Liver (tissue), 9 donors: Measurements from ENCODE around the gene TOM1L2. TPM values are rescaled to one million over a fixed set of nuclear protein-coding genes. Genes with fewer than 3 reads are reported as not detected.

ENCODE experiments used
- DNase-seq: peaks from one replicate; pipeline ENCODE4 v3.0.0-alpha.2; 2017; ENCODE audit warnings: low spot score
- H3K27ac ChIP-seq, 2 donors: one replicate each; pipeline ENCODE4 v1.7.0; 2013; ENCODE audit warnings: inconsistent platforms in 2 of 2, low read length in 2 of 2, control low read depth in 1 of 2, low read depth in 1 of 2, mild to moderate bottlenecking in 1 of 2
- H3K27me3 ChIP-seq, 4 donors: one replicate each; pipeline versions ENCODE4 v1.6.1 to v1.7.0; 2013; ENCODE audit warnings: low read length in 3 of 4, inconsistent platforms in 1 of 4, mild to moderate bottlenecking in 1 of 4, moderate library complexity in 1 of 4; ENCODE audit not compliant: control insufficient read depth in 4 of 4, insufficient read depth in 4 of 4
- H3K36me3 ChIP-seq, 4 donors: one replicate each; pipeline versions ENCODE4 v1.6.1 to v1.7.0; 2013; ENCODE audit warnings: low read length in 3 of 4, mild to moderate bottlenecking in 3 of 4, low read depth in 1 of 4, moderate library complexity in 1 of 4; ENCODE audit not compliant: control insufficient read depth in 4 of 4, insufficient read depth in 3 of 4
- H3K4me1 ChIP-seq, 4 donors: one replicate each; pipeline versions ENCODE4 v1.6.1 to v1.7.0; 2013; ENCODE audit warnings: low read length in 3 of 4, mild to moderate bottlenecking in 3 of 4, moderate library complexity in 1 of 4; ENCODE audit not compliant: control insufficient read depth in 4 of 4, insufficient read depth in 4 of 4
- H3K4me3 ChIP-seq, 3 donors: one replicate each; pipeline versions ENCODE4 v1.6.1 to v1.7.0; 2013; ENCODE audit warnings: low read length in 3 of 3, control low read depth in 1 of 3, low read depth in 1 of 3, mild to moderate bottlenecking in 1 of 3
- H3K9ac ChIP-seq, 2 donors: one replicate each; pipeline ENCODE4 v1.7.0; 2013; ENCODE audit warnings: low read length in 2 of 2, mild to moderate bottlenecking in 2 of 2, moderate library complexity in 2 of 2, control low read depth in 1 of 2, low read depth in 1 of 2
- H3K9me3 ChIP-seq, 4 donors: one replicate each; pipeline versions ENCODE4 v1.6.1 to v1.7.0; 2013; ENCODE audit warnings: low read length in 3 of 4; ENCODE audit not compliant: control insufficient read depth in 4 of 4
- ATF3 ChIP-seq: IDR thresholded peaks from 2 replicates; pipeline ENCODE4 v1.6.1; 2016; ENCODE audit warnings: antibody characterized with exemption
- CTCF ChIP-seq: fragments of 150-350 bp; IDR thresholded peaks from 2 replicates; pipeline ENCODE4 v1.5.1; 2017; ENCODE audit warnings: improper control_type of control experiment, low read depth, low read length; ENCODE audit not compliant: missing input control
- EGR1 ChIP-seq, 2 donors: IDR thresholded peaks; 2 replicates each; pipeline ENCODE4 v1.6.1; 2016 to 2018; ENCODE audit warnings: antibody characterized with exemption in 2 of 2, low read depth in 2 of 2
- FOXA1 ChIP-seq: IDR thresholded peaks from 2 replicates; pipeline ENCODE4 v1.6.1; 2016; ENCODE audit warnings: antibody characterized with exemption
- GABPA ChIP-seq, 2 donors: IDR thresholded peaks in 1 of 2; conservative IDR thresholded peaks in 1 of 2; 2 replicates each; pipeline ENCODE4 v1.6.1; 2016; ENCODE audit warnings: antibody characterized with exemption in 2 of 2, mild to moderate bottlenecking in 1 of 2, moderate library complexity in 1 of 2
- HNF4A ChIP-seq, 2 donors: conservative IDR thresholded peaks; 2 replicates each; pipeline ENCODE4 v1.6.1; 2016; ENCODE audit warnings: antibody characterized with exemption in 2 of 2, mild to moderate bottlenecking in 2 of 2
- HNF4G ChIP-seq: IDR thresholded peaks from 2 replicates; pipeline ENCODE4 v1.6.1; 2016; ENCODE audit warnings: antibody characterized with exemption
- JUND ChIP-seq, 2 donors: IDR thresholded peaks; 2 replicates each; pipeline ENCODE4 v1.6.1; 2016; ENCODE audit warnings: antibody characterized with exemption in 2 of 2
- MAX ChIP-seq: IDR thresholded peaks from 2 replicates; pipeline ENCODE4 v1.6.1; 2016; ENCODE audit warnings: antibody characterized with exemption
- NR2F2 ChIP-seq: IDR thresholded peaks from 2 replicates; pipeline ENCODE4 v1.6.1; 2016; ENCODE audit warnings: antibody characterized with exemption
- REST ChIP-seq: IDR thresholded peaks from 2 replicates; pipeline ENCODE4 v1.6.1; 2016; ENCODE audit warnings: antibody characterized with exemption, mild to moderate bottlenecking
- RXRA ChIP-seq, 2 donors: IDR thresholded peaks; 2 replicates each; pipeline ENCODE4 v1.6.1; 2017 to 2018; ENCODE audit warnings: antibody characterized with exemption in 2 of 2, mild to moderate bottlenecking in 1 of 2
- YY1 ChIP-seq: IDR thresholded peaks from 2 replicates; pipeline ENCODE4 v1.6.1; 2016; ENCODE audit warnings: antibody characterized with exemption, mild to moderate bottlenecking
- ZBTB33 ChIP-seq: IDR thresholded peaks from 2 replicates; pipeline ENCODE4 v1.6.1; 2016; ENCODE audit warnings: antibody characterized with exemption
- WGBS: extraction: QIAGEN DNeasy Blood & Tissue Kit; methylation state at CpG from one replicate; pipeline ENCODE4 v1.1.7; 2013; 5-methylcytosine and 5-hydroxymethylcytosine counted together
- polyA plus RNA-seq, 2 donors: library from polyadenylated mRNA; stranded (reverse) in 1 of 2; unstranded in 1 of 2; fragments of 200-250 nt in 1 of 2; fragments of >200 nt in 1 of 2; fragmentation: Nextera tagmentation in 1 of 2; extraction: Ambion mirVana in 1 of 2; gene quantifications; one replicate each; pipeline versions ENCODE4 v1.2.1 to v1.2.3, GENCODE V29; 2013 to 2015
- total RNA-seq, 2 donors: library from RNA; depleted of rRNA; stranded (reverse); fragments of >200 nt; gene quantifications; one replicate each; pipeline ENCODE4 v1.2.3, GENCODE V29; 2014
- donor health status: healthy.
- donor health status: healthy.
- donor health status: healthy.
- donor health status: healthy.
- donor health status: healthy.

Gene TOM1L2
- total and polyA plus RNA-seq, 4 donors = 5.0 to 24.0 (median 9.3) TPM

GRCh38 chr17:17907469-17907868 lies 64.7 kb downstream of the TOM1L2 start:
- no peak for TF ChIP-seq FOXA1
- TF ChIP-seq NR2F2 = no peak
- no peak for TF ChIP-seq YY1
- TF ChIP-seq REST = no peak
- TF ChIP-seq EGR1 (IDR thresholded peaks at IDR 0.05; ENCODE audit: low read depth in 2 of 2) = no peak
- no peak for TF ChIP-seq MAX
- TF ChIP-seq CTCF = no peak
- no peak for TF ChIP-seq HNF4G
- no peak for TF ChIP-seq ZBTB33
- no peak for TF ChIP-seq JUND (IDR thresholded peaks at IDR 0.05)
- TF ChIP-seq RXRA (IDR thresholded peaks at IDR 0.05) = no peak
- no peak for TF ChIP-seq GABPA (IDR thresholded peaks at IDR 0.05 in 1 of 2, conservative IDR thresholded peaks at IDR 0.05 in 1 of 2)
- H3K9me3 ChIP-seq = no peaks in the 10 kb centered on the region
- H3K4me1 ChIP-seq = peaks cover 10 to 30% (median 19%) of the 10 kb centered on the region in 4 donors
- no peak overlapping the region for H3K9ac ChIP-seq
- H3K27ac ChIP-seq = no peak overlapping the region
- peaks cover 0 to 1% (median 0%) of the 10 kb centered on the region in 4 donors for H3K36me3 ChIP-seq
- no peak overlapping the region for H3K4me3 ChIP-seq
- no peak for DNase-seq
- H3K27me3 ChIP-seq = no peaks in the 10 kb centered on the region
- 87% methylated on average over 4 of the region's 4 CpGs for WGBS

GRCh38 chr17:17906418-17907215 lies 65.6 kb downstream of the TOM1L2 start:
- Histone ChIP-seq H3K4me1 (peaks cover 10 to 36% (median 21%) of the 10 kb centered on the region in 4 donors), H3K27ac (no peak overlapping the region), H3K9me3 (no peaks in the 10 kb centered on the region), H3K36me3 (no peaks in the 10 kb centered on the region), H3K27me3 (no peaks in the 10 kb centered on the region), H3K9ac (no peak overlapping the region), H3K4me3 (no peak overlapping the region)
- WGBS = 48% methylated on average over 10 of the region's 10 CpGs
- no peak for DNase-seq
- TF ChIP-seq FOXA1 (no peak), REST (no peak), GABPA (IDR thresholded peaks at IDR 0.05 in 1 of 2, conservative IDR thresholded peaks at IDR 0.05 in 1 of 2) (no peak), ATF3 (no peak), YY1 (no peak), ZBTB33 (no peak), HNF4A (conservative IDR thresholded peaks at IDR 0.05) (no peak)
